HCT116 (cell line): ENCODE results near the gene LRFN3. TPM values are rescaled to one million over a fixed set of nuclear protein-coding genes. Genes with fewer than 3 reads are reported as not detected.

ENCODE experiments used
- ATAC-seq: fragments of 200-7000 bp; cut with Tn5 transposase; 2 replicates; pipeline ENCODE4 v1.9.1; 2020; ENCODE audit warnings: mild to moderate bottlenecking, moderate library complexity
- BruUV-seq: library from RNA; stranded (reverse); fragments of 400-500 nt; replicated peaks from 2 replicates; lab custom pipeline; 2021; lab: Mats Ljungman, UMichigan
- CTCF ChIA-PET: fragments of 300-600 bp; sonication (Branson Sonifier 250); formaldehyde crosslinking; loops from one replicate; lab custom pipeline; 2021; ENCODE audit warnings: antibody characterized with exemption; lab: Charles Lee
- POLR2A ChIA-PET: fragments of 300-600, 350-600 bp; sonication (Branson Sonifier 250); formaldehyde crosslinking; loops from one replicate; lab custom pipeline; 2021; ENCODE audit warnings: antibody characterized with exemption; lab: Charles Lee
- RAD21 ChIA-PET, 2 experiments: fragments of 300-600 bp; sonication (Branson Sonifier 250); formaldehyde crosslinking; loops; one replicate each; lab custom pipeline; 2023; ENCODE audit warnings: low total read pairs in 2 of 2; ENCODE audit not compliant: uncharacterized antibody in 2 of 2, unreplicated experiment in 2 of 2, low non-redundant PET in 1 of 2; lab: Charles Lee
- DNase-seq: peaks from one replicate; pipeline ENCODE4 v3.0.0-alpha.2; 2010; ENCODE audit warnings: low read depth, low spot score
- H2AFZ ChIP-seq: fragments of 200-600 bp; shearing (Covaris generic), sonication (generic); 2 replicates; pipeline ENCODE4 v1.6.1; 2017; ENCODE audit warnings: low read depth, mixed run types, mixed read lengths, antibody characterized with exemption, low read length; ENCODE audit not compliant: poor library complexity, severe bottlenecking
- H3K27ac ChIP-seq: 2 replicates; pipeline ENCODE4 v1.5.1; 2012; ENCODE audit warnings: low read depth, low read length
- H3K27me3 ChIP-seq: fragments of 200-600 bp; sonication (generic); 2 replicates; pipeline ENCODE4 v1.6.1; 2016; ENCODE audit warnings: mixed run types, low read length, mixed read lengths; ENCODE audit not compliant: insufficient read depth
- H3K36me3 ChIP-seq, 2 experiments: fragments of 200-500 bp in 1 of 2; fragments of 200-600 bp in 1 of 2; sonication (Bioruptor generic) in 1 of 2; sonication (generic) in 1 of 2; 2 replicates each; pipeline versions ENCODE4 v1.5.1 to v1.6.1; 2014 to 2016; ENCODE audit warnings: low read length in 2 of 2, inconsistent platforms in 1 of 2, mixed read lengths in 1 of 2, mixed run types in 1 of 2; ENCODE audit not compliant: insufficient read depth in 2 of 2, control insufficient read depth in 1 of 2
- H3K4me1 ChIP-seq, 2 experiments: fragments of 200-600 bp in 1 of 2; sonication (generic) in 1 of 2; 2 replicates each; pipeline versions ENCODE4 v1.5.1 to v1.6.1; 2012 to 2017; ENCODE audit warnings: low read length in 2 of 2, inconsistent platforms in 1 of 2, mild to moderate bottlenecking in 1 of 2, mixed read lengths in 1 of 2, mixed run types in 1 of 2, moderate library complexity in 1 of 2; ENCODE audit not compliant: insufficient read depth in 2 of 2, control insufficient read depth in 1 of 2
- H3K4me2 ChIP-seq: fragments of 200-600 bp; sonication (generic); 2 replicates; pipeline ENCODE4 v1.6.1; 2017; ENCODE audit warnings: mixed run types, low read length, mixed read lengths
- H3K4me3 ChIP-seq, 2 experiments: fragments of 200-600 bp in 1 of 2; sonication (generic) in 1 of 2; replicated peaks in 1 of 2; 2 replicates each; pipeline ENCODE4 v1.5.1; 2011 to 2016; ENCODE audit warnings: low read length in 2 of 2, control low read depth in 1 of 2, low read depth in 1 of 2, mild to moderate bottlenecking in 1 of 2, mixed read lengths in 1 of 2, mixed run types in 1 of 2
- H3K79me2 ChIP-seq: fragments of 200-600 bp; sonication (generic); 2 replicates; pipeline ENCODE4 v1.6.1; 2017; ENCODE audit warnings: mild to moderate bottlenecking, mixed run types, low read length, moderate library complexity, mixed read lengths; ENCODE audit not compliant: insufficient read depth
- H3K9ac ChIP-seq: fragments of 200-600 bp; sonication (generic); 2 replicates; pipeline ENCODE4 v1.6.1; 2016; ENCODE audit warnings: low read length, mixed read lengths
- H3K9me2 ChIP-seq: fragments of 200-600 bp; sonication (generic), shearing (Covaris generic); 2 replicates; pipeline ENCODE4 v1.6.1; 2017; ENCODE audit warnings: mixed run types, mild to moderate bottlenecking, moderate library complexity; ENCODE audit not compliant: insufficient read depth
- H3K9me3 ChIP-seq, 2 experiments: fragments of 200-500 bp in 1 of 2; fragments of 200-600 bp in 1 of 2; sonication (Bioruptor generic) in 1 of 2; sonication (generic) in 1 of 2; 2 replicates each; pipeline ENCODE4 v1.6.1; 2014 to 2017; ENCODE audit warnings: low read length in 2 of 2, mixed read lengths in 2 of 2, inconsistent platforms in 1 of 2, low read depth in 1 of 2, mild to moderate bottlenecking in 1 of 2, mixed run types in 1 of 2, moderate library complexity in 1 of 2; ENCODE audit not compliant: control insufficient read depth in 1 of 2, insufficient read depth in 1 of 2
- H4K20me1 ChIP-seq: fragments of 200-600 bp; sonication (generic), shearing (Covaris generic); 2 replicates; pipeline ENCODE4 v1.6.1; 2017; ENCODE audit warnings: mixed run types, mild to moderate bottlenecking, moderate library complexity; ENCODE audit not compliant: insufficient read depth
- ATF3 ChIP-seq: IDR thresholded peaks from 2 replicates; pipeline ENCODE4 v1.6.1; 2012
- CBX3 ChIP-seq: IDR thresholded peaks from 2 replicates; pipeline ENCODE4 v1.6.1; 2012; ENCODE audit warnings: low read depth
- CEBPB ChIP-seq: IDR thresholded peaks from 2 replicates; pipeline ENCODE4 v1.6.1; 2012; ENCODE audit warnings: low read depth
- ELF1 ChIP-seq: IDR thresholded peaks from 2 replicates; pipeline ENCODE4 v1.6.1; 2012; ENCODE audit warnings: low read depth, borderline replicate concordance
- EZH2 ChIP-seq: fragments of 200-600 bp; sonication (generic); IDR thresholded peaks from 2 replicates; pipeline ENCODE4 v1.6.1; 2017; ENCODE audit warnings: antibody characterized with exemption, mixed run types
- EZH2phosphoT487 ChIP-seq: fragments of 200-600 bp; IDR thresholded peaks from 2 replicates; pipeline ENCODE4 v1.6.1; 2018; ENCODE audit warnings: antibody characterized with exemption, borderline replicate concordance
- FOSL1 ChIP-seq: IDR thresholded peaks from 2 replicates; pipeline ENCODE4 v1.6.1; 2012; ENCODE audit warnings: low read depth
- JUND ChIP-seq: IDR thresholded peaks from 2 replicates; pipeline ENCODE4 v1.6.1; 2012
- POLR2A ChIP-seq: IDR thresholded peaks from 2 replicates; pipeline ENCODE4 v1.7.0; 2011; ENCODE audit warnings: borderline replicate concordance; ENCODE audit not compliant: insufficient read depth, insufficient read length; ENCODE audit errors: extremely low read depth
- RAD21 ChIP-seq: IDR thresholded peaks from 2 replicates; pipeline ENCODE4 v1.6.1; 2012; ENCODE audit warnings: low read depth, mild to moderate bottlenecking
- SIN3A ChIP-seq: IDR thresholded peaks from 2 replicates; pipeline ENCODE4 v1.6.1; 2012; ENCODE audit warnings: low read depth
- SRF ChIP-seq: IDR thresholded peaks from 2 replicates; pipeline ENCODE4 v1.6.1; 2012; ENCODE audit warnings: low read depth
- TCF7L2 ChIP-seq: IDR thresholded peaks from 2 replicates; pipeline ENCODE4 v1.7.0; 2011; ENCODE audit warnings: borderline replicate concordance, inconsistent platforms; ENCODE audit not compliant: insufficient read depth, insufficient read length; ENCODE audit errors: extremely low read depth
- ZFX ChIP-seq: fragments of 450-650 bp; IDR thresholded peaks from 2 replicates; pipeline ENCODE4 v1.6.1; 2017
- ZNF274 ChIP-seq: fragments of 200-500 bp; sonication (Bioruptor generic); IDR thresholded peaks from 2 replicates; pipeline ENCODE4 v1.6.1; 2014; ENCODE audit warnings: mild to moderate bottlenecking, low read depth, low read length, inconsistent platforms
- intact Hi-C: fragments of 100-400 bp; cut with micrococcal nuclease; formaldehyde crosslinking; loops from 2 replicates; pipeline ENCODE4 v1.10.0; 2022
- total RNA-seq: library from RNA; stranded (reverse); gene quantifications from one replicate; pipeline ENCODE4 v1.2.1, GENCODE V29; 2021; ENCODE audit not compliant: unreplicated experiment
- TF ChIP-seq, protein P1 (sequence below): IDR thresholded peaks from 2 replicates; pipeline ENCODE4 v1.6.1; 2012; ENCODE audit warnings: low read depth

The LRFN3 gene
- total RNA-seq, 1 experiment from 2014 or later: 18.8 TPM

GRCh38 chr19:35990771-35991730 lies 54.9 kb downstream of the LRFN3 start:
- TF ChIP-seq CEBPB (no peak), ZFX (no peak), SRF (no peak), SIN3A (no peak), ATF3 (no peak), POLR2A (no peak), ZNF274 (no peak), EZH2phosphoT487 (no peak), EZH2 (no peak), TCF7L2 (no peak), RAD21 (no peak), FOSL1 (no peak), CBX3 (no peak), ELF1 (no peak), JUND (no peak)
- TF ChIP-seq, protein P1, sequence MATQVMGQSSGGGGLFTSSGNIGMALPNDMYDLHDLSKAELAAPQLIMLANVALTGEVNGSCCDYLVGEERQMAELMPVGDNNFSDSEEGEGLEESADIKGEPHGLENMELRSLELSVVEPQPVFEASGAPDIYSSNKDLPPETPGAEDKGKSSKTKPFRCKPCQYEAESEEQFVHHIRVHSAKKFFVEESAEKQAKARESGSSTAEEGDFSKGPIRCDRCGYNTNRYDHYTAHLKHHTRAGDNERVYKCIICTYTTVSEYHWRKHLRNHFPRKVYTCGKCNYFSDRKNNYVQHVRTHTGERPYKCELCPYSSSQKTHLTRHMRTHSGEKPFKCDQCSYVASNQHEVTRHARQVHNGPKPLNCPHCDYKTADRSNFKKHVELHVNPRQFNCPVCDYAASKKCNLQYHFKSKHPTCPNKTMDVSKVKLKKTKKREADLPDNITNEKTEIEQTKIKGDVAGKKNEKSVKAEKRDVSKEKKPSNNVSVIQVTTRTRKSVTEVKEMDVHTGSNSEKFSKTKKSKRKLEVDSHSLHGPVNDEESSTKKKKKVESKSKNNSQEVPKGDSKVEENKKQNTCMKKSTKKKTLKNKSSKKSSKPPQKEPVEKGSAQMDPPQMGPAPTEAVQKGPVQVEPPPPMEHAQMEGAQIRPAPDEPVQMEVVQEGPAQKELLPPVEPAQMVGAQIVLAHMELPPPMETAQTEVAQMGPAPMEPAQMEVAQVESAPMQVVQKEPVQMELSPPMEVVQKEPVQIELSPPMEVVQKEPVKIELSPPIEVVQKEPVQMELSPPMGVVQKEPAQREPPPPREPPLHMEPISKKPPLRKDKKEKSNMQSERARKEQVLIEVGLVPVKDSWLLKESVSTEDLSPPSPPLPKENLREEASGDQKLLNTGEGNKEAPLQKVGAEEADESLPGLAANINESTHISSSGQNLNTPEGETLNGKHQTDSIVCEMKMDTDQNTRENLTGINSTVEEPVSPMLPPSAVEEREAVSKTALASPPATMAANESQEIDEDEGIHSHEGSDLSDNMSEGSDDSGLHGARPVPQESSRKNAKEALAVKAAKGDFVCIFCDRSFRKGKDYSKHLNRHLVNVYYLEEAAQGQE: no peak
- CTCF ChIA-PET: no interaction called here
- Histone ChIP-seq H3K79me2 (peaks cover 8% of the 10 kb centered on the region), H3K36me3 (no peaks in the 10 kb centered on the region), H3K9me2 (no peaks in the 10 kb centered on the region), H3K27me3 (no peaks in the 10 kb centered on the region), H3K4me3 (no peak overlapping the region), H3K4me2 (no peak overlapping the region), H4K20me1 (no peaks in the 10 kb centered on the region), H2AFZ (no peak overlapping the region), H3K4me1 (peaks cover 13 to 31% of the 10 kb centered on the region in 2 experiments; a peak in 3 of 4 replicates), H3K9ac (no peak overlapping the region), H3K9me3 (no peaks in the 10 kb centered on the region), H3K27ac (no peak overlapping the region)
- BruUV-seq: no TSS peak
- ATAC-seq (no peak), DNase-seq (no peak)
- POLR2A ChIA-PET: no interaction called here
- RAD21 ChIA-PET: interaction anchor here in 1 of 2 experiments (0.7 kb wide), 1 partner anchor 1952 kb away, joined by 5 read pairs; no protein-coding TSS in a partner anchor
- intact Hi-C loops: no loop called here
